ENCODE results near the gene ENO2. TPM values are rescaled to one million over a fixed set of nuclear protein-coding genes. Genes with fewer than 3 reads are reported as not detected.

Gene ENO2
- polyA plus RNA-seq, 1 of the 3 experiments (the other 2 are of a cell fraction), result 50.6 TPM

GRCh38 chr12:6883252-6883651, 31.1 kb upstream of the ENO2 start:
- WGBS (ENCODE audit: low lambda C conversion rate), result 96% methylated on average over 5 of the region's 5 CpGs
- Histone ChIP-seq H3K79me2 (ENCODE audit: insufficient read depth) (no peaks in the 10 kb centered on the region), H3K9me2 (no peaks in the 10 kb centered on the region), H3K9me3 (no peaks in the 10 kb centered on the region), H4K20me1 (ENCODE audit: insufficient read depth) (no peaks in the 10 kb centered on the region), H3K4me3 (ENCODE audit: low read depth in 2 of 2, low read length in 1 of 2) (no peak overlapping the region), H3K27ac (ENCODE audit: low read depth in 2 of 2, low read length in 1 of 2) (no peak overlapping the region), H3F3A (replicated peaks; ENCODE audit: insufficient read depth) (peaks cover 3% of the 10 kb centered on the region), H3K4me1 (ENCODE audit: control insufficient read depth in 1 of 2, insufficient read depth in 2 of 2, low read depth in 1 of 2, low read length in 1 of 2) (no peaks in the 10 kb centered on the region), H3K4me2 (no peak overlapping the region), H3K27me3 (ENCODE audit: insufficient read depth) (no peaks in the 10 kb centered on the region), H2AFZ (ENCODE audit: low read depth) (no peak overlapping the region), H3K9ac (no peak overlapping the region), H3K36me3 (replicated peaks in 1 of 2; ENCODE audit: control insufficient read depth in 1 of 2, insufficient read depth in 2 of 2, low read length in 1 of 2) (peaks cover 4 to 5% of the 10 kb centered on the region in 2 experiments)
- ChIA-PET POLR2A (no interaction called here), CTCF (interaction anchor here (2.7 to 5.2 kb wide), 3 partner anchors 8 to 14 kb away, joined by 14 to 56 read pairs (median 25); partner anchors contain the start of gene SPSB2)
- TF ChIP-seq RAD21 (IDR thresholded peaks at IDR 0.05; ENCODE audit: low read length) (no peak), CHD2 (IDR thresholded peaks at IDR 0.05; ENCODE audit: low read length, partially characterized antibody) (no peak), USF1 (IDR thresholded peaks at IDR 0.05; ENCODE audit: borderline replicate concordance, low read depth) (no peak), ZBTB33 (IDR thresholded peaks at IDR 0.05; ENCODE audit: borderline replicate concordance, low read depth) (no peak), TCF12 (IDR thresholded peaks at IDR 0.05) (no peak), FOXM1 (IDR thresholded peaks at IDR 0.05; ENCODE audit: low read depth) (no peak), PBX3 (IDR thresholded peaks at IDR 0.05) (no peak), RFX5 (IDR thresholded peaks at IDR 0.05; ENCODE audit: low read length) (no peak), FOSL2 (IDR thresholded peaks at IDR 0.05; ENCODE audit: borderline replicate concordance, low read depth) (no peak), MAX (IDR thresholded peaks at IDR 0.05; ENCODE audit: low read depth) (no peak), RXRA (IDR thresholded peaks at IDR 0.05; ENCODE audit: borderline replicate concordance, low read depth) (no peak)
- no peak for DNase-seq

- Histone ChIP-seq H4K20me1 (ENCODE audit: insufficient read depth) (no peaks in the 10 kb centered on the region), H3K27ac (ENCODE audit: low read depth in 2 of 2, low read length in 1 of 2) (no peak overlapping the region)
These were observed 30.7 kb upstream of the ENO2 start for GRCh38 chr12:6883683-6884082.

More at GRCh38 chr12:6883683-6884082, 30.7 kb upstream of the ENO2 start:
- Histone ChIP-seq H3K4me2 (no peak overlapping the region), H3K4me1 (ENCODE audit: control insufficient read depth in 1 of 2, insufficient read depth in 2 of 2, low read depth in 1 of 2, low read length in 1 of 2) (no peaks in the 10 kb centered on the region), H3K9me2 (no peaks in the 10 kb centered on the region), H3K9ac (no peak overlapping the region), H3K4me3 (ENCODE audit: low read depth in 2 of 2, low read length in 1 of 2) (no peak overlapping the region), H3K9me3 (no peaks in the 10 kb centered on the region), H3K27me3 (ENCODE audit: insufficient read depth) (no peaks in the 10 kb centered on the region), H3K79me2 (ENCODE audit: insufficient read depth) (no peaks in the 10 kb centered on the region), H2AFZ (ENCODE audit: low read depth) (no peak overlapping the region), H3K36me3 (replicated peaks in 1 of 2; ENCODE audit: control insufficient read depth in 1 of 2, insufficient read depth in 2 of 2, low read length in 1 of 2) (peaks cover 4 to 5% of the 10 kb centered on the region in 2 experiments), H3F3A (replicated peaks; ENCODE audit: insufficient read depth) (peaks cover 3% of the 10 kb centered on the region)
- WGBS (ENCODE audit: low lambda C conversion rate), result 98% methylated on average over 8 of the region's 11 CpGs
- POLR2A ChIA-PET, result interaction anchor here (1.7 kb wide), 1 partner anchor 14 kb away, joined by 4 read pairs; no protein-coding TSS in a partner anchor
- no peak for DNase-seq
- CTCF ChIA-PET, result interaction anchor here (4.5 to 5.2 kb wide), 2 partner anchors 11 to 14 kb away, joined by 25 to 56 read pairs; partner anchors contain the start of gene SPSB2
- no peak for TF ChIP-seq YY1 (IDR thresholded peaks at IDR 0.05; ENCODE audit: low read depth)
- no peak for TF ChIP-seq TCF12 (IDR thresholded peaks at IDR 0.05)
- no peak for TF ChIP-seq ELF1 (IDR thresholded peaks at IDR 0.05)
- no peak for TF ChIP-seq POLR2AphosphoS5 (IDR thresholded peaks at IDR 0.05; ENCODE audit: low read depth, low read length)
- TF ChIP-seq TEAD4 (IDR thresholded peaks at IDR 0.05; ENCODE audit: borderline replicate concordance, insufficient read depth), result no peak
- TF ChIP-seq JUND (IDR thresholded peaks at IDR 0.05), result no peak
- TF ChIP-seq EZH2phosphoT487 (IDR thresholded peaks at IDR 0.05; ENCODE audit: borderline replicate concordance, low read depth), result no peak
- no peak for TF ChIP-seq MXI1 (IDR thresholded peaks at IDR 0.05; ENCODE audit: low read depth, low read length)
- TF ChIP-seq RXRA (IDR thresholded peaks at IDR 0.05; ENCODE audit: borderline replicate concordance, low read depth), result no peak
- TF ChIP-seq NFIC (IDR thresholded peaks at IDR 0.05; ENCODE audit: borderline replicate concordance), result no peak
- TF ChIP-seq RAD21 (IDR thresholded peaks at IDR 0.05; ENCODE audit: low read length), result no peak
- no peak for TF ChIP-seq USF1 (IDR thresholded peaks at IDR 0.05; ENCODE audit: borderline replicate concordance, low read depth)
- TF ChIP-seq FOSL2 (IDR thresholded peaks at IDR 0.05; ENCODE audit: borderline replicate concordance, low read depth), result no peak
- no peak for TF ChIP-seq RCOR1 (IDR thresholded peaks at IDR 0.05; ENCODE audit: low read length)
- no peak for TF ChIP-seq PBX3 (IDR thresholded peaks at IDR 0.05)
- TF ChIP-seq MAX (IDR thresholded peaks at IDR 0.05; ENCODE audit: low read depth), result no peak
- no peak for TF ChIP-seq FOXJ3 (CRISPR knock-in tag; IDR thresholded peaks at IDR 0.05)

Measured in SK-N-SH (cell line).